Mesenchymal stem cell (in vitro differentiated cells and primary cell): ENCODE data around the gene CCL16.
A peak's percentile ranks its signal among the peaks of the same experiment; 100 is the strongest.

Experiments
- DNase-seq: peaks from one replicate; pipeline ENCODE4 v3.0.0-alpha.2; 2013
- H2AFZ ChIP-seq: one replicate; pipeline ENCODE4 v1.6.1; 2013; ENCODE audit warnings: low read depth, mild to moderate bottlenecking, control low read depth, inconsistent platforms, low read length, moderate library complexity
- H2AK5ac ChIP-seq: 2 replicates; pipeline ENCODE4 v1.6.1; 2013; ENCODE audit warnings: low read length, moderate library complexity, mild to moderate bottlenecking, inconsistent platforms; ENCODE audit not compliant: severe bottlenecking
- H2BK120ac ChIP-seq: one replicate; pipeline ENCODE4 v1.6.1; 2013; ENCODE audit warnings: low read depth, mild to moderate bottlenecking, inconsistent platforms, low read length, moderate library complexity
- H2BK12ac ChIP-seq, 2 experiments: one replicate each; pipeline ENCODE4 v1.6.1; 2013; ENCODE audit warnings: inconsistent platforms in 2 of 2, low read length in 2 of 2, mild to moderate bottlenecking in 2 of 2, moderate library complexity in 2 of 2, control low read depth in 1 of 2
- H2BK15ac ChIP-seq: one replicate; pipeline ENCODE4 v1.6.1; 2013; ENCODE audit warnings: mild to moderate bottlenecking, low read depth, inconsistent platforms; ENCODE audit not compliant: poor library complexity, severe bottlenecking
- H2BK5ac ChIP-seq: 2 replicates; pipeline ENCODE4 v1.6.1; 2013; ENCODE audit warnings: low read depth, mild to moderate bottlenecking, low read length, control low read depth, inconsistent platforms; ENCODE audit not compliant: poor library complexity, severe bottlenecking
- H3K14ac ChIP-seq, 2 experiments: one replicate each; pipeline ENCODE4 v1.6.1; 2013; ENCODE audit warnings: inconsistent platforms in 2 of 2, low read length in 2 of 2, control low read depth in 1 of 2, mild to moderate bottlenecking in 1 of 2, moderate library complexity in 1 of 2
- H3K18ac ChIP-seq, 2 experiments: one replicate each; pipeline ENCODE4 v1.6.1; 2013; ENCODE audit warnings: inconsistent platforms in 2 of 2, low read length in 2 of 2, control low read depth in 1 of 2, low read depth in 1 of 2, mild to moderate bottlenecking in 1 of 2
- H3K23ac ChIP-seq, 2 experiments: one replicate each; pipeline ENCODE4 v1.6.1; 2013; ENCODE audit warnings: inconsistent platforms in 2 of 2, low read length in 2 of 2, mild to moderate bottlenecking in 2 of 2, moderate library complexity in 2 of 2, control low read depth in 1 of 2
- H3K27ac ChIP-seq: 2 replicates; pipeline ENCODE4 v1.5.1; 2013; ENCODE audit warnings: mild to moderate bottlenecking, moderate library complexity, low read length, control low read depth, inconsistent platforms; ENCODE audit not compliant: poor library complexity, severe bottlenecking
- H3K27me3 ChIP-seq, 2 experiments: 2 replicates each; pipeline versions ENCODE4 v1.6.1 to v1.7.0; 2013; ENCODE audit warnings: low read length in 2 of 2, mild to moderate bottlenecking in 2 of 2, moderate library complexity in 2 of 2, control low read depth in 1 of 2, inconsistent platforms in 1 of 2; ENCODE audit not compliant: control insufficient read depth in 1 of 2, insufficient read depth in 1 of 2
- H3K36me3 ChIP-seq, 2 experiments: 2 replicates each; pipeline versions ENCODE4 v1.6.1 to v1.7.0; 2013; ENCODE audit warnings: low read length in 2 of 2, control low read depth in 1 of 2, inconsistent platforms in 1 of 2, low read depth in 1 of 2, mild to moderate bottlenecking in 1 of 2; ENCODE audit not compliant: insufficient read depth in 2 of 2, control insufficient read depth in 1 of 2
- H3K4ac ChIP-seq, 2 experiments: one replicate each; pipeline ENCODE4 v1.6.1; 2013; ENCODE audit warnings: inconsistent platforms in 2 of 2, low read length in 2 of 2, mild to moderate bottlenecking in 2 of 2, moderate library complexity in 2 of 2, control low read depth in 1 of 2, low read depth in 1 of 2
- H3K4me1 ChIP-seq: 2 replicates; pipeline ENCODE4 v1.6.1; 2013; ENCODE audit warnings: low read depth, low read length, control low read depth; ENCODE audit not compliant: control insufficient read depth, insufficient read depth
- H3K4me2 ChIP-seq: 2 replicates; pipeline ENCODE4 v1.6.1; 2013; ENCODE audit warnings: low read length, mild to moderate bottlenecking, inconsistent platforms; ENCODE audit not compliant: poor library complexity, severe bottlenecking
- H3K4me3 ChIP-seq, 2 experiments: 2 replicates each; pipeline versions ENCODE4 v1.5.1 to v1.7.0; 2013; ENCODE audit warnings: low read length in 2 of 2, mild to moderate bottlenecking in 2 of 2, control low read depth in 1 of 2, low read depth in 1 of 2; ENCODE audit not compliant: insufficient read depth in 1 of 2
- H3K79me1 ChIP-seq: replicated peaks from 2 replicates; pipeline ENCODE4 v1.6.1; 2013; ENCODE audit warnings: mild to moderate bottlenecking, control low read depth, low read length, inconsistent platforms; ENCODE audit not compliant: poor library complexity, severe bottlenecking
- H3K9ac ChIP-seq: 2 replicates; pipeline ENCODE4 v1.7.0; 2013; ENCODE audit warnings: mild to moderate bottlenecking, low read length, moderate library complexity
- H3K9me3 ChIP-seq: 2 replicates; pipeline ENCODE4 v1.7.0; 2013; ENCODE audit warnings: mild to moderate bottlenecking, low read length; ENCODE audit not compliant: control insufficient read depth
- H4K8ac ChIP-seq: one replicate; pipeline ENCODE4 v1.6.1; 2013; ENCODE audit warnings: inconsistent platforms, mild to moderate bottlenecking, low read length, moderate library complexity
- H4K91ac ChIP-seq: one replicate; pipeline ENCODE4 v1.6.1; 2013; ENCODE audit warnings: mild to moderate bottlenecking, low read length, inconsistent platforms
- WGBS: methylation state at CpG from one replicate; pipeline ENCODE4 v1.1.7; 2013; ENCODE audit warnings: mixed read lengths; 5-methylcytosine and 5-hydroxymethylcytosine counted together

Gene CCL16

GRCh38 chr17:35934760-35935159, 46.5 kb downstream of the CCL16 start:
- Histone ChIP-seq H2BK12ac (no peak overlapping the region), H3K18ac (no peak overlapping the region), H3K27ac (no peak overlapping the region), H3K27me3 (peaks cover 0 to 3% of the 10 kb centered on the region in 2 experiments), H3K79me1 (no peaks in the 10 kb centered on the region), H2BK15ac (no peak overlapping the region), H2AK5ac (no peak overlapping the region), H3K4me1 (peaks cover 4% of the 10 kb centered on the region), H3K9ac (peak overlapping the region; percentile 25), H3K14ac (no peak overlapping the region), H4K8ac (no peak overlapping the region), H3K4me2 (no peak overlapping the region), H3K4ac (no peak overlapping the region), H3K23ac (no peak overlapping the region), H2AFZ (no peak overlapping the region), H3K36me3 (no peaks in the 10 kb centered on the region), H4K91ac (no peak overlapping the region), H2BK120ac (no peak overlapping the region), H2BK5ac (no peak overlapping the region), H3K4me3 (no peak overlapping the region), H3K9me3 (no peaks in the 10 kb centered on the region)
- DNase-seq: no peak
- WGBS: 92% methylated on average over 9 of the region's 10 CpGs

- no peak overlapping the region for H4K8ac ChIP-seq
- no peak overlapping the region for H3K18ac ChIP-seq
- H3K14ac ChIP-seq: no peak overlapping the region
- no peaks in the 10 kb centered on the region for H3K36me3 ChIP-seq
- H3K23ac ChIP-seq: no peak overlapping the region
- no peak overlapping the region for H2BK12ac ChIP-seq
- no peak for DNase-seq
- peaks cover 4% of the 10 kb centered on the region for H3K4me1 ChIP-seq
- H2AK5ac ChIP-seq: no peak overlapping the region
- peaks cover 0 to 3% of the 10 kb centered on the region in 2 experiments for H3K27me3 ChIP-seq
- H3K79me1 ChIP-seq: no peaks in the 10 kb centered on the region
- H2BK15ac ChIP-seq: no peak overlapping the region
- no peak overlapping the region for H3K4me2 ChIP-seq
- H4K91ac ChIP-seq: no peak overlapping the region
- H3K9me3 ChIP-seq: no peaks in the 10 kb centered on the region
- H3K9ac ChIP-seq: no peak overlapping the region
- no peak overlapping the region for H3K27ac ChIP-seq
- H2BK5ac ChIP-seq: no peak overlapping the region
- H2BK120ac ChIP-seq: no peak overlapping the region
- no peak overlapping the region for H3K4ac ChIP-seq
- H3K4me3 ChIP-seq: no peak overlapping the region
- no peak overlapping the region for H2AFZ ChIP-seq
Observed at GRCh38 chr17:35932586-35932985, 48.7 kb downstream of the CCL16 start.

GRCh38 chr17:35931794-35932425, 49.4 kb downstream of the CCL16 start:
- WGBS: 97% methylated on average over 6 of the region's 6 CpGs
- Histone ChIP-seq H3K4me2 (no peak overlapping the region), H3K14ac (no peak overlapping the region), H4K8ac (no peak overlapping the region), H3K23ac (no peak overlapping the region), H2BK15ac (no peak overlapping the region), H3K9me3 (no peaks in the 10 kb centered on the region), H3K4ac (no peak overlapping the region), H2AFZ (no peak overlapping the region), H2AK5ac (no peak overlapping the region), H3K4me3 (no peak overlapping the region), H2BK5ac (no peak overlapping the region), H2BK12ac (no peak overlapping the region), H4K91ac (no peak overlapping the region), H2BK120ac (no peak overlapping the region), H3K27ac (no peak overlapping the region), H3K79me1 (no peaks in the 10 kb centered on the region), H3K36me3 (no peaks in the 10 kb centered on the region), H3K27me3 (peaks cover 0 to 3% of the 10 kb centered on the region in 2 experiments), H3K18ac (no peak overlapping the region), H3K4me1 (peaks cover 4% of the 10 kb centered on the region), H3K9ac (no peak overlapping the region)
- DNase-seq: peak; percentile 10

GRCh38 chr17:35930211-35931065, 50.9 kb downstream of the CCL16 start, which contains the start of gene RDM1:
Gene RDM1, minus strand, starts transcription at chr17:35930773. Its CDS starts 46 bp downstream, at chr17:35930727.
- Histone ChIP-seq H2AK5ac (no peak within 1 kb of the TSS), H3K27ac (no peak within 1 kb of the TSS), H2AFZ (peak within 1 kb of the TSS; percentile 92), H3K4me2 (peak within 1 kb of the TSS; percentile 100), H2BK15ac (no peak within 1 kb of the TSS), H3K9ac (peak within 1 kb of the TSS; percentile 64), H4K91ac (no peak within 1 kb of the TSS), H2BK120ac (no peak within 1 kb of the TSS), H3K4me1 (peaks cover 4% of the 10 kb centered on the region), H2BK5ac (no peak within 1 kb of the TSS), H4K8ac (no peak within 1 kb of the TSS), H3K27me3 (peaks cover 0 to 3% of the 10 kb centered on the region in 2 experiments), H3K9me3 (no peaks in the 10 kb centered on the region), H3K18ac (no peak within 1 kb of the TSS), H3K36me3 (no peaks in the 10 kb centered on the region), H3K79me1 (no peaks in the 10 kb centered on the region), H3K4me3 (peak within 1 kb of the TSS; percentile 72 to 85), H3K14ac (peak within 1 kb of the TSS in 1 of 2 experiments; percentile 32), H2BK12ac (no peak within 1 kb of the TSS), H3K23ac (peak within 1 kb of the TSS in 1 of 2 experiments; percentile 52), H3K4ac (no peak within 1 kb of the TSS)
- WGBS: 2% methylated on average over 19 of the region's 35 CpGs
- DNase-seq: peak; percentile 72
